GM23338 (cell line): ENCODE data around the gene EXOC3. TPM values are rescaled to one million over a fixed set of nuclear protein-coding genes. Genes with fewer than 3 reads are reported as not detected.

Source experiments
- ATAC-seq: fragments of 200-7000 bp; cut with Tn5 transposase; 3 replicates; pipeline ENCODE4 v1.9.1; 2020
- DNase-seq: peaks from one replicate; pipeline ENCODE4 v3.0.0-alpha.2; 2015; ENCODE audit warnings: low spot score
- H2AFZ ChIP-seq: fragments of 200-600 bp; sonication (generic); 2 replicates; pipeline ENCODE4 v1.8.0; 2016; ENCODE audit warnings: antibody characterized with exemption, mild to moderate bottlenecking, moderate library complexity
- H3F3A ChIP-seq: fragments of 200-600 bp; sonication (generic); replicated peaks from 2 replicates; pipeline ENCODE4 v1.8.0; 2017; ENCODE audit warnings: antibody characterized with exemption, mixed run types, low read depth
- H3K27ac ChIP-seq: fragments of 200-600 bp; sonication (generic); 2 replicates; pipeline ENCODE4 v1.6.1; 2016; ENCODE audit warnings: low read depth
- H3K27me3 ChIP-seq: fragments of 200-600 bp; sonication (generic); 2 replicates; pipeline ENCODE4 v1.8.0; 2016; ENCODE audit warnings: mild to moderate bottlenecking, mixed run types, moderate library complexity; ENCODE audit not compliant: insufficient read depth
- H3K36me3 ChIP-seq: fragments of 200-600 bp; sonication (generic); 2 replicates; pipeline ENCODE4 v1.8.0; 2016; ENCODE audit warnings: mild to moderate bottlenecking; ENCODE audit not compliant: insufficient read depth
- H3K4me1 ChIP-seq: fragments of 200-600 bp; sonication (generic); 2 replicates; pipeline ENCODE4 v1.8.0; 2016; ENCODE audit warnings: mild to moderate bottlenecking, moderate library complexity; ENCODE audit not compliant: insufficient read depth
- H3K4me2 ChIP-seq: fragments of 200-600 bp; sonication (generic); 2 replicates; pipeline ENCODE4 v1.7.1; 2017; ENCODE audit warnings: mixed run types
- H3K4me3 ChIP-seq: fragments of 200-600 bp; sonication (generic); 2 replicates; pipeline ENCODE4 v1.6.1; 2016; ENCODE audit warnings: mixed run types
- H3K79me2 ChIP-seq: fragments of 200-600 bp; sonication (generic); replicated peaks from 2 replicates; pipeline ENCODE4 v1.8.0; 2017; ENCODE audit warnings: mild to moderate bottlenecking; ENCODE audit not compliant: insufficient read depth
- H3K9me2 ChIP-seq: fragments of 200-600 bp; sonication (generic); 2 replicates; pipeline ENCODE4 v1.8.0; 2017; ENCODE audit not compliant: insufficient read depth
- H4K20me1 ChIP-seq: fragments of 200-600 bp; sonication (generic); replicated peaks from 2 replicates; pipeline ENCODE4 v1.8.0; 2017; ENCODE audit warnings: mild to moderate bottlenecking; ENCODE audit not compliant: insufficient read depth
- H3K27ac Mint-ChIP-seq: 2 replicates; pipeline ENCODE4 v1.8.0; 2020; ENCODE audit warnings: inconsistent platforms, mild to moderate bottlenecking, moderate library complexity, mixed read lengths
- H3K27me3 Mint-ChIP-seq: 3 replicates; pipeline ENCODE4 v1.8.0; 2022; ENCODE audit warnings: low read depth, mild to moderate bottlenecking, moderate library complexity, mixed read lengths, inconsistent platforms; ENCODE audit not compliant: insufficient read depth, poor library complexity
- H3K36me3 Mint-ChIP-seq: 3 replicates; pipeline ENCODE4 v1.8.0; 2021; ENCODE audit warnings: low read depth, mild to moderate bottlenecking, inconsistent platforms, moderate library complexity, mixed read lengths
- H3K4me1 Mint-ChIP-seq: 3 replicates; pipeline ENCODE4 v1.8.0; 2020; ENCODE audit warnings: mild to moderate bottlenecking, inconsistent platforms, mixed read lengths
- H3K4me3 Mint-ChIP-seq: 3 replicates; pipeline ENCODE4 v1.8.0; 2021; ENCODE audit warnings: moderate library complexity, mild to moderate bottlenecking, inconsistent platforms, mixed read lengths
- H3K9me3 Mint-ChIP-seq: 3 replicates; pipeline ENCODE4 v1.8.0; 2020; ENCODE audit warnings: moderate library complexity, mild to moderate bottlenecking, inconsistent platforms, mixed read lengths
- CREB1 ChIP-seq: fragments of 250-450 bp; sonication (Bioruptor Pico); IDR thresholded peaks from 2 replicates; pipeline ENCODE4 v1.5.0; 2020; ENCODE audit warnings: low read depth, mild to moderate bottlenecking, moderate library complexity
- EZH2 ChIP-seq: fragments of 200-600 bp; sonication (generic); IDR thresholded peaks from one replicate; pipeline ENCODE4 v1.8.0; 2017; ENCODE audit warnings: antibody characterized with exemption, mild to moderate bottlenecking, low read depth; ENCODE audit not compliant: unreplicated experiment
- EZH2phosphoT487 ChIP-seq: fragments of 200-600 bp; sonication (generic); IDR thresholded peaks from one replicate; pipeline ENCODE4 v1.8.1; 2018; ENCODE audit warnings: antibody characterized with exemption; ENCODE audit not compliant: unreplicated experiment
- POLR2AphosphoS5 ChIP-seq: IDR thresholded peaks from 2 replicates; pipeline ENCODE4 v1.6.1; 2016; ENCODE audit warnings: antibody characterized with exemption, low read depth
- REST ChIP-seq: IDR thresholded peaks from one replicate; pipeline ENCODE4 v1.6.1; 2018; ENCODE audit warnings: antibody characterized with exemption; ENCODE audit not compliant: unreplicated experiment
- STAT1 ChIP-seq: IDR thresholded peaks from one replicate; pipeline ENCODE4 v1.6.1; 2016; ENCODE audit warnings: antibody characterized with exemption; ENCODE audit not compliant: unreplicated experiment
- ZNF114 ChIP-seq: fragments of 250-450 bp; sonication (Bioruptor Pico); IDR thresholded peaks from 2 replicates; pipeline ENCODE4 v1.5.0; 2020; ENCODE audit warnings: mild to moderate bottlenecking, moderate library complexity
- ZNF331 ChIP-seq: fragments of 250-450 bp; sonication (Bioruptor Pico); IDR thresholded peaks from 2 replicates; pipeline ENCODE4 v1.5.0; 2020; ENCODE audit warnings: low read depth, mild to moderate bottlenecking, moderate library complexity
- ZNF462 ChIP-seq: fragments of 250-450 bp; sonication (Bioruptor Pico); IDR thresholded peaks from 2 replicates; pipeline ENCODE4 v1.5.0; 2020; ENCODE audit warnings: mild to moderate bottlenecking, moderate library complexity
- polyA plus RNA-seq: library from polyadenylated mRNA; unstranded; fragments of >200 nt; fragmentation: Nextera tagmentation; extraction: Ambion mirVana; gene quantifications from 2 replicates; pipeline ENCODE4 v1.2.1, GENCODE V29; 2016
- total RNA-seq: library from RNA; depleted of rRNA; stranded (reverse); fragments of >200 nt; shearing (Covaris generic); gene quantifications from 2 replicates; pipeline ENCODE4 v1.2.3, GENCODE V29; 2014
- TF ChIP-seq, protein P1 (sequence below), 2 experiments: fragments of 200-600 bp in 1 of 2; sonication (generic) in 1 of 2; conservative IDR thresholded peaks; 2 replicates each; pipeline versions ENCODE4 v1.5.1 to v1.6.1; 2016 to 2017; ENCODE audit warnings: antibody characterized with exemption in 2 of 2, low read depth in 2 of 2, mild to moderate bottlenecking in 2 of 2, moderate library complexity in 1 of 2
- TF ChIP-seq, protein P2 (sequence below): IDR thresholded peaks from 2 replicates; pipeline ENCODE4 v1.6.1; 2016; ENCODE audit warnings: antibody characterized with exemption

EXOC3 gene
- total and polyA plus RNA-seq, 2 experiments from 2014 or later = 13.4 to 31.6 TPM

- no peaks in the 10 kb centered on the region for H4K20me1 ChIP-seq
- H3K4me3 Mint-ChIP-seq = no peak overlapping the region
- H3K27me3 ChIP-seq = no peaks in the 10 kb centered on the region
- no peaks in the 10 kb centered on the region for H3K4me1 ChIP-seq
- peaks cover under 1% of the 10 kb centered on the region for H3K27me3 Mint-ChIP-seq
- no peak overlapping the region for H3K27ac Mint-ChIP-seq
- H3K4me2 ChIP-seq = no peak overlapping the region
- no peak for DNase-seq
- TF ChIP-seq, protein P1, sequence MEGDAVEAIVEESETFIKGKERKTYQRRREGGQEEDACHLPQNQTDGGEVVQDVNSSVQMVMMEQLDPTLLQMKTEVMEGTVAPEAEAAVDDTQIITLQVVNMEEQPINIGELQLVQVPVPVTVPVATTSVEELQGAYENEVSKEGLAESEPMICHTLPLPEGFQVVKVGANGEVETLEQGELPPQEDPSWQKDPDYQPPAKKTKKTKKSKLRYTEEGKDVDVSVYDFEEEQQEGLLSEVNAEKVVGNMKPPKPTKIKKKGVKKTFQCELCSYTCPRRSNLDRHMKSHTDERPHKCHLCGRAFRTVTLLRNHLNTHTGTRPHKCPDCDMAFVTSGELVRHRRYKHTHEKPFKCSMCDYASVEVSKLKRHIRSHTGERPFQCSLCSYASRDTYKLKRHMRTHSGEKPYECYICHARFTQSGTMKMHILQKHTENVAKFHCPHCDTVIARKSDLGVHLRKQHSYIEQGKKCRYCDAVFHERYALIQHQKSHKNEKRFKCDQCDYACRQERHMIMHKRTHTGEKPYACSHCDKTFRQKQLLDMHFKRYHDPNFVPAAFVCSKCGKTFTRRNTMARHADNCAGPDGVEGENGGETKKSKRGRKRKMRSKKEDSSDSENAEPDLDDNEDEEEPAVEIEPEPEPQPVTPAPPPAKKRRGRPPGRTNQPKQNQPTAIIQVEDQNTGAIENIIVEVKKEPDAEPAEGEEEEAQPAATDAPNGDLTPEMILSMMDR (conservative IDR thresholded peaks at IDR 0.05; ENCODE audit: low read depth in 2 of 2) = no peak
- TF ChIP-seq CREB1 (no peak), EZH2phosphoT487 (no peak), ZNF462 (CRISPR knock-in tag) (no peak), ZNF331 (CRISPR knock-in tag) (no peak), STAT1 (no peak), ZNF114 (CRISPR knock-in tag) (no peak), REST (no peak), POLR2AphosphoS5 (no peak), EZH2 (no peak)
- TF ChIP-seq, protein P2, sequence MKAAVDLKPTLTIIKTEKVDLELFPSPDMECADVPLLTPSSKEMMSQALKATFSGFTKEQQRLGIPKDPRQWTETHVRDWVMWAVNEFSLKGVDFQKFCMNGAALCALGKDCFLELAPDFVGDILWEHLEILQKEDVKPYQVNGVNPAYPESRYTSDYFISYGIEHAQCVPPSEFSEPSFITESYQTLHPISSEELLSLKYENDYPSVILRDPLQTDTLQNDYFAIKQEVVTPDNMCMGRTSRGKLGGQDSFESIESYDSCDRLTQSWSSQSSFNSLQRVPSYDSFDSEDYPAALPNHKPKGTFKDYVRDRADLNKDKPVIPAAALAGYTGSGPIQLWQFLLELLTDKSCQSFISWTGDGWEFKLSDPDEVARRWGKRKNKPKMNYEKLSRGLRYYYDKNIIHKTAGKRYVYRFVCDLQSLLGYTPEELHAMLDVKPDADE = no peak
- no peak for ATAC-seq
- no peaks in the 10 kb centered on the region for H3K79me2 ChIP-seq
- H3K36me3 Mint-ChIP-seq = peaks cover 31% of the 10 kb centered on the region
- H2AFZ ChIP-seq = no peak overlapping the region
- no peaks in the 10 kb centered on the region for H3K9me3 Mint-ChIP-seq
- H3K9me2 ChIP-seq = no peaks in the 10 kb centered on the region
- H3K36me3 ChIP-seq = peaks cover 20% of the 10 kb centered on the region; the same call in 1 of the 2 replicates
- no peaks in the 10 kb centered on the region for H3F3A ChIP-seq
- H3K4me1 Mint-ChIP-seq = no peaks in the 10 kb centered on the region
- no peak overlapping the region for H3K27ac ChIP-seq
- no peak overlapping the region for H3K4me3 ChIP-seq
These were observed 20.3 kb downstream of the EXOC3 start for GRCh38 chr5:463301-463700.
